ENCODE data around the gene SUCLG1. TPM values are rescaled to one million over a fixed set of nuclear protein-coding genes. Genes with fewer than 3 reads are reported as not detected.
A peak's percentile ranks its signal among the peaks of the same experiment; 100 is the strongest.

Gene SUCLG1
- total and polyA plus RNA-seq, 3 donors from 2014 or later = 48.0 to 80.4 (median 50.6) TPM

- peak; percentile 29 for DNase-seq
- Histone ChIP-seq H3K36me3 (ENCODE audit: low read depth, missing control alignments) (no peaks in the 10 kb centered on the region), H3K27ac (no peak overlapping the region), H3K4me1 (no peaks in the 10 kb centered on the region), H3K4me3 (no peak overlapping the region), H3K9me3 (no peaks in the 10 kb centered on the region), H3K27me3 (no peaks in the 10 kb centered on the region)
- TF ChIP-seq POLR2A (IDR thresholded peaks at IDR 0.05) (no peak), CTCF (IDR thresholded peaks at IDR 0.05) (no peak)
- intact Hi-C loops (cut with DNase I; ENCODE audit: low total_unique reads) = no loop called here
- 64 to 70% methylated on average over 6 of the region's 6 CpGs for WGBS, 2 donors
These were observed 23.6 kb downstream of the SUCLG1 start for GRCh38 chr2:84435345-84436025.

DNA sequence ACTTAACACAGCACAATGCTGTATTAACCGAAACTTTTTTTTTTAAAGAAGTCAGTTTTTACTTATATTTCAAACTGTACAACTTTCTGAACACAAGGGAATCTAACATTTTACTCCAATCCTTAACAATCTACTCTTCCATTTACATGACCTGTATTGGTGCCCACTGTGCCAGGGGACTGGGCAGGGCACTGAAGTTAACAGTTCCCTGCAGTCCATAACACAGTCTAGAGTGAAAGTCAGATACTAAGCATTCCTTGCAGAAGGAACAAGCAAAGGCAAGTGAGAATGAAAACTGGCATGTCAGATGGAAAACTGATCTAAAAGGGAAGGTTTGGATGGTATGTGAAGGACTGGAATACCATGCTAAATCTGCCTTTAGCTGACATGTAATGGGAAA lies 29.8 kb downstream of the SUCLG1 start:
- no peak overlapping the region for H3K4me3 ChIP-seq
- no peaks in the 10 kb centered on the region for H3K9me3 ChIP-seq
- WGBS, 2 donors = 88 to 95% methylated on average over 1 of the region's 1 CpG
- H3K36me3 ChIP-seq (ENCODE audit: low read depth, missing control alignments) = no peaks in the 10 kb centered on the region
- no peak overlapping the region for H3K27ac ChIP-seq
- H3K27me3 ChIP-seq = no peaks in the 10 kb centered on the region
- TF ChIP-seq CTCF (IDR thresholded peaks at IDR 0.05) (no peak), POLR2A (IDR thresholded peaks at IDR 0.05) (no peak)
- no peaks in the 10 kb centered on the region for H3K4me1 ChIP-seq
- intact Hi-C loops (cut with DNase I; ENCODE audit: low total_unique reads) = no loop called here
- DNase-seq = no peak

DNA sequence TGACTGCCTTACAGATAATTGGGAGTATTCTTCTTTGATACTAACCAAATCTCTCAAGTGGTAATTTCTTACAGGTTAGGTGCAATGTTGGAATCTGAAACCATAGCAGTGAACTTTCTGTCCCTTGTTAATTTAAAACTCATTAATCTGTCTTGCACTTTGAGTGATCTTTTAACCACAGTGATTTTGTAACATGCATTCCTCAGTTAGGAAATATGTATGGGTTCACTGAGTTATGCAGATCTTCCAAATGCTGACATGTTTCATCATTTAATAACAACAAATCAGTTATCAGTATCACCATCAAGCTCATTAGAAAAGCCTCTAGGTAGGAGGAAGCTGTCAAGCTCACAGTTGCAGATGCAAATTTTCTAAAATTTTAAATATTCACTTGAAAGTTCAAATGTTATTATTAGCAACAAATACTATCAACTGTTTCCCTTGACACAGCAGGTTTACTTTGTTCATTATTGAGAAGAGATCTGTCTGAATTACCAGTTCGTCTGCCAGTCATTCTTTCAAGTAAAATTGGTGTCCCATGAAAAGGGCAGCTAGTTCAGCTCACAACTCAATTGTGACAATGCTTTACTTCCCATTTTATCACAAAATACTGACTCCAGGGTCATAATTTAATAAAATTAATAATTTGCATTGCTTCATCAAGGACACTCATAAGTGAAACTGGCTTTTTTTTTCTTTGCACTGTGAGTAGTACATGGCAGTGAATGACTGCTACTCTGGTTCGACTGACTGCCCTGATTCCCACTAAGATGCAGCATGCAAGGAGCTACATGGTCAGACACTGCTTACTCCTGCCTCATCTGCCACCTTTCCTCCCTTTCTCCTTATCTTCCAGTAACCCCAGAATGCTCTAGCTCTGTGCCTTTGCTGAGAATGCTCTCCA lies 31.6 kb downstream of the SUCLG1 start:
- H3K36me3 ChIP-seq (ENCODE audit: low read depth, missing control alignments) = no peaks in the 10 kb centered on the region
- 57 to 64% methylated on average over 2 of the region's 2 CpGs for WGBS, 2 donors
- no peak for TF ChIP-seq POLR2A (IDR thresholded peaks at IDR 0.05)
- TF ChIP-seq CTCF (IDR thresholded peaks at IDR 0.05) = no peak

DNA sequence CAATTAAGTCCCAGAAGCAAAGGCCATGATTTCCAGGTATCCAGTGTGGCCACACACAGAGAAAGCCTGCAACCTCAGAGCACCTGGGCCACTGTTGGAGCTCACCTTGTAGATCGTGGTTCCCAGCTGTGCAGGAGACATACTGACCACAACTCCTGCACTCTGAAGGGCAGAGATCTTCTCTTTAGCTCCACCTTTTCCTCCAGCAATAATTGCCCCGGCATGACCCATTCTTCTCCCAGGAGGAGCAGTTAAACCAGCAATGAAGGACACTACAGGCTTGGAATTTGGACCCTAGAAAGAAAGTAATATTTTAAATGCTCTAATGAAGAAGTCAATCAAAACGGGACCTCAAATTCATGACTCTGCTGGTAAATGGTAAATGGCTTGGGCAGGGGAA lies 33.8 kb downstream of the SUCLG1 start:
- no peaks in the 10 kb centered on the region for H3K36me3 ChIP-seq (ENCODE audit: low read depth, missing control alignments)
- no peaks in the 10 kb centered on the region for H3K4me1 ChIP-seq
- H3K4me3 ChIP-seq = no peak overlapping the region
- no peak for DNase-seq
- H3K9me3 ChIP-seq = no peaks in the 10 kb centered on the region
- WGBS, 2 donors = 78 to 84% methylated on average over 3 of the region's 3 CpGs
- no peaks in the 10 kb centered on the region for H3K27me3 ChIP-seq
- no peak overlapping the region for H3K27ac ChIP-seq
- TF ChIP-seq CTCF (IDR thresholded peaks at IDR 0.05) = no peak
- no peak for TF ChIP-seq POLR2A (IDR thresholded peaks at IDR 0.05)
- intact Hi-C loops (cut with DNase I; ENCODE audit: low total_unique reads) = no loop called here

More for the DNA sequence above, 31.6 kb downstream of the SUCLG1 start:
- Histone ChIP-seq H3K4me1 (no peaks in the 10 kb centered on the region), H3K27ac (no peak overlapping the region), H3K9me3 (no peaks in the 10 kb centered on the region), H3K4me3 (no peak overlapping the region), H3K27me3 (no peaks in the 10 kb centered on the region)
- intact Hi-C loops (cut with DNase I; ENCODE audit: low total_unique reads) = no loop called here
- DNase-seq = no peak

Measured in testis (tissue), 3 donors.